PFSK-1 (cell line): ENCODE measurements around the gene RBMS3.

Experiments used
- FOXP2 ChIP-seq: optimal IDR thresholded peaks from 2 replicates; pipeline ENCODE3; 2011; ENCODE audit warnings: borderline replicate concordance, control low read depth, inconsistent platforms; ENCODE audit not compliant: insufficient read depth; ENCODE audit errors: extremely low read length, extremely low read depth
- POLR2AphosphoS5 ChIP-seq: IDR thresholded peaks from 2 replicates; pipeline ENCODE4 v1.6.1; 2012; ENCODE audit warnings: low read depth, mild to moderate bottlenecking, control low read depth, low read length, moderate library complexity
- SIN3A ChIP-seq: IDR thresholded peaks from 2 replicates; pipeline ENCODE4 v1.6.1; 2012; ENCODE audit warnings: mild to moderate bottlenecking, low read length, moderate library complexity, borderline replicate concordance; ENCODE audit not compliant: insufficient read depth
- TAF1 ChIP-seq: IDR thresholded peaks from 2 replicates; pipeline ENCODE4 v1.6.1; 2012; ENCODE audit warnings: low read length, control low read depth, borderline replicate concordance; ENCODE audit not compliant: insufficient read depth
- TF ChIP-seq, protein P1 (sequence below), 2 experiments: IDR thresholded peaks; 2 replicates each; pipeline versions ENCODE4 v1.6.1 to v1.8.0; 2011 to 2012; ENCODE audit warnings: low read depth in 2 of 2, low read length in 2 of 2, control low read depth in 1 of 2, inconsistent platforms in 1 of 2, mild to moderate bottlenecking in 1 of 2, moderate library complexity in 1 of 2; ENCODE audit not compliant: insufficient read depth in 1 of 2

DNA sequence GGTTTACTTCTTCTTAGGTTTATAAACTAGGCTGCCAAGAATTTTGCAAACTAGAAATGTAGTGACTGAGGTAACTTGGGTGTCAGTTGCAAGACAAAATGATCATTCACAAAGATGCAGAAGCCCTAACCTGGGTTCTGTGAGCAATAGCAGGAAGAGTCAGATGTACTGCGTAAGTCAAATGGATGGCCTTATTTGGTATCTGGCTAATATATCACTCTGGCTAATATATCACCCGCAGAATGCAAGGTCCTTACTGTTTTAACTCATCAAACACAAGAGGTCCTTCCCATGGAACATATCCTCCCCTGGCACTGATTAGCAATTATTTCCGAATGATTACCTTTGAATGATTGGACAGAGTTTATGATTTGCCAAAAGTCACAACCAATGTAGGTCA is 37.4 kb downstream of the RBMS3 start:
- TF ChIP-seq POLR2AphosphoS5: no peak
- TF ChIP-seq TAF1: no peak
- TF ChIP-seq, protein P1, sequence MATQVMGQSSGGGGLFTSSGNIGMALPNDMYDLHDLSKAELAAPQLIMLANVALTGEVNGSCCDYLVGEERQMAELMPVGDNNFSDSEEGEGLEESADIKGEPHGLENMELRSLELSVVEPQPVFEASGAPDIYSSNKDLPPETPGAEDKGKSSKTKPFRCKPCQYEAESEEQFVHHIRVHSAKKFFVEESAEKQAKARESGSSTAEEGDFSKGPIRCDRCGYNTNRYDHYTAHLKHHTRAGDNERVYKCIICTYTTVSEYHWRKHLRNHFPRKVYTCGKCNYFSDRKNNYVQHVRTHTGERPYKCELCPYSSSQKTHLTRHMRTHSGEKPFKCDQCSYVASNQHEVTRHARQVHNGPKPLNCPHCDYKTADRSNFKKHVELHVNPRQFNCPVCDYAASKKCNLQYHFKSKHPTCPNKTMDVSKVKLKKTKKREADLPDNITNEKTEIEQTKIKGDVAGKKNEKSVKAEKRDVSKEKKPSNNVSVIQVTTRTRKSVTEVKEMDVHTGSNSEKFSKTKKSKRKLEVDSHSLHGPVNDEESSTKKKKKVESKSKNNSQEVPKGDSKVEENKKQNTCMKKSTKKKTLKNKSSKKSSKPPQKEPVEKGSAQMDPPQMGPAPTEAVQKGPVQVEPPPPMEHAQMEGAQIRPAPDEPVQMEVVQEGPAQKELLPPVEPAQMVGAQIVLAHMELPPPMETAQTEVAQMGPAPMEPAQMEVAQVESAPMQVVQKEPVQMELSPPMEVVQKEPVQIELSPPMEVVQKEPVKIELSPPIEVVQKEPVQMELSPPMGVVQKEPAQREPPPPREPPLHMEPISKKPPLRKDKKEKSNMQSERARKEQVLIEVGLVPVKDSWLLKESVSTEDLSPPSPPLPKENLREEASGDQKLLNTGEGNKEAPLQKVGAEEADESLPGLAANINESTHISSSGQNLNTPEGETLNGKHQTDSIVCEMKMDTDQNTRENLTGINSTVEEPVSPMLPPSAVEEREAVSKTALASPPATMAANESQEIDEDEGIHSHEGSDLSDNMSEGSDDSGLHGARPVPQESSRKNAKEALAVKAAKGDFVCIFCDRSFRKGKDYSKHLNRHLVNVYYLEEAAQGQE (IDR thresholded peaks at IDR 0.05; ENCODE audit: insufficient read depth in 1 of 2, low read depth in 2 of 2, low read length in 2 of 2): no peak
- TF ChIP-seq SIN3A: no peak
- no peak for TF ChIP-seq FOXP2
